ENCODE data around the gene SEMA4A.

The SEMA4A gene

GRCh38 chr1:156198831-156199349 is 45.5 kb downstream of the SEMA4A start:
- no peak for FAIRE-seq

DNA sequence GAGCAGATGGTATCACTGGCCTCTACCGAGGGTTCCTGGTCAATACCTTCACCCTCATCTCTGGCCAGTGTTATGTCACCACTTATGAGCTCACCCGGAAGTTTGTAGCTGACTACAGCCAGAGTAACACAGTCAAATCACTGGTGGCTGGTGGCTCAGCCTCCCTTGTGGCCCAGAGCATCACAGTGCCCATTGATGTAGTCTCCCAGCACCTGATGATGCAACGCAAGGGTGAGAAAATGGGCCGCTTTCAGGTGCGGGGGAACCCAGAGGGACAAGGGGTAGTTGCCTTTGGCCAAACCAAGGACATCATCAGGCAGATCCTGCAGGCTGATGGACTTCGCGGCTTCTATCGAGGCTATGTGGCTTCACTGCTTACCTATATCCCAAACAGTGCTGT is 46.7 kb downstream of the SEMA4A start:
- FAIRE-seq, result no peak

GRCh38 chr1:156203331-156203730 is 49.9 kb downstream of the SEMA4A start:
- FAIRE-seq, result no peak

DNA sequence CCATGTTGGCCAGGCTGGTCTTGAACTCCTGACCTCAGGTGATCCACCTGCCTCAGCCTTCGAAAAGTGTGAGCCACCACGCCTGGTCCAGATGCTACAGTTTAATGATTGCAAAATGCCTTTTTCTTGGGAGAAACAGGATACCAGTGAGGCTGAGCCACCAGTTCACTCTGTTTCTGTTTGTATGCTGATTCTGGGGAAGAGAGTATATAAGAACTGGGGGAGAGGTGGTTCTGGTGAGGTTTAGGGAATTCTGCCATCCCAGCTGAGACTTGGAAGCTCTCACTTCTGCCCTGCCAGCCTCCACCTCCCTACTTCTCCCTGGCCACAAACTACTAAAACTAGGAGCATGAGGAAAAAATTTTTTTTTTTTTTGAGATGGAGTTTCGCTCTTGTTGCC is 51.3 kb downstream of the SEMA4A start:
- no peak for FAIRE-seq

- no peak for FAIRE-seq
Observed at GRCh38 chr1:156211243-156211642, 57.9 kb downstream of the SEMA4A start.

DNA sequence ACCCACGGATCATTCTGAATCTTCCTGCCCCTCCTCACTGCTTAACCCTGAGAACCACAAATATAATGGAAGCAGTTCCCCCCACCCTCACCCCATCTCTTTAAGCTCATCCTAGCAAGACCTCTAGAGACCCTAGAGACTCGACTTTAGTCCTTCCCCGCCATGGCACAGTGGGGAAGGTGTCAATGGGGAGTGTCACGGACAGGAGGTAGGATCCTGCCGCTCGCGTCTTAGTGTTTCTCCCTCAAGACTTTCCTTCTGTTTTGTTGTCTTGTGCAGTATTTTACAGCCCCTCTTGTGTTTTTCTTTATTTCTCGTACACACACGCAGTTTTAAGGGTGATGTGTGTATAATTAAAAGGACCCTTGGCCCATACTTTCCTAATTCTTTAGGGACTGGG is 58.7 kb downstream of the SEMA4A start:
- FAIRE-seq, result no peak

DNA sequence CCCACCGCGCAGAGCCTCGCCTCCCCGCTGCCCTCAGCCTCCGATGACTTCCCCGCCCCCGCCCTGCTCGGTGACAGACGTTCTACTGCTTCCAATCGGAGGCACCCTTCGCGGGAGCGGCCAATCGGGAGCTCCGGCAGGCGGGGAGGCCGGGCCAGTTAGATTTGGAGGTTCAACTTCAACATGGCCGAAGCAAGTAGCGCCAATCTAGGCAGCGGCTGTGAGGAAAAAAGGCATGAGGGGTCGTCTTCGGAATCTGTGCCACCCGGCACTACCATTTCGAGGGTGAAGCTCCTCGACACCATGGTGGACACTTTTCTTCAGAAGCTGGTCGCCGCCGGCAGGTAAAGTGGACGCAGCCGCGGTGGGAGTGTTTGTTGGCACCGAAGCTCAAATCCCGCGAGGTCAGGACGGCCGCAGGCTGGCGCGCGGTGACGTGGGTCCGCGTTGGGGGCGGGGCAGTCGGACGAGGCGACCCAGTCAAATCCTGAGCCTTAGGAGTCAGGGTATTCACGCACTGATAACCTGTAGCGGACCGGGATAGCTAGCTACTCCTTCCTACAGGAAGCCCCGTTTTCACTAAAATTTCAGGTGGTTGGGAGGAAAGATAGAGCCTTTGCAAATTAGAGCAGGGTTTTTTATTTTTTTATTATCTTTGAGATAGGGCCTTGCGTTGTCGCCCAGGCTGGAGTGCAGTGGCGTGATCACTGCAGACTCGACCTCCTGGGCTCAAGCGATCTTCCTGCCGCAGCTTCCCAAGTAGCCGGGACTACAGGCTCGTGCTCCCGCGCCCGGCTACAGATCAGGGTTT is 59.7 kb downstream of the SEMA4A start, which contains the start of gene PMF1:
Gene PMF1, plus strand, starts transcription at position 175 of the 811 bp plus-strand sequence. Its CDS starts 9 bp downstream, at position 184.
- no peak for FAIRE-seq

GRCh38 chr1:156213644-156213966 is 60.2 kb downstream of the SEMA4A start:
- no peak for FAIRE-seq

DNA sequence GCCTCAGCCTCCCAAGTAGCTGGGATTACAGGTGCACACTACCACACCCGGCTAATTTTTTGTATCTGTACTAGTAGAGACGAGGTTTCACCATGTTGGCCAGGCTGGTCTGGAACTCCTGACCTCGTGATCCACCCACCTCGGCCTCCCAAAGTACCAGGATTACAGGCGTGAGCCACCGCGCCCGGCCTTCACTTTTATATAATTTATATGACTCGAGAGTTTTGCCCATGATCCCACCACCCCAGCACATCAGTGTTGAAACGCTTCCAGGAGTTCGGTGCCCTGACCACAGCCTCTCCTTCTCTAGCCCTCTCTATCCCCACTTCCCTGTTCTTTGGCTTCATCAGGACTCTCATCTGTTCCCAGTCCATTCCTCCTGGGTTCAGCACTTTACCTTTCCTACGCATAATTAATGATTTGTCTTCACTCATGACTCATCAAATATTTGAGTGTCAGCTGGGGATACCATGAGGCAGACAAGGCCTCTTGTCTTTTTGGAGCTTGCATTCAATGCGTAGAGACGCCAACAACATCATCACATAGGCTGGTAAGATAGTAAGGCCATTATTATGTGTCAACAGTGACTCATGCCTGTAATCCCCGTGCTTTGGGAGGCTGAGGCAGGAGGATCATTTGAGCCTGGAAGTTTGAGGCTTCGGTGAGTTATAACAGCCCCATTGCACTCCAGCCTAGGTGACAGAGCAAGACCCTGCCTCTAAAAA is 60.8 kb downstream of the SEMA4A start:
- no peak for FAIRE-seq

GRCh38 chr1:156216361-156217086 is 63.1 kb downstream of the SEMA4A start:
- FAIRE-seq, result peak; percentile 100

- no peak for FAIRE-seq
Observed at GRCh38 chr1:156217871-156218270, 64.5 kb downstream of the SEMA4A start.

GRCh38 chr1:156220226-156220625 is 66.8 kb downstream of the SEMA4A start:
- FAIRE-seq, result no peak

- FAIRE-seq, result no peak
Observed at GRCh38 chr1:156221986-156222692, 68.8 kb downstream of the SEMA4A start.

- FAIRE-seq, result no peak
Observed at GRCh38 chr1:156225677-156226014, 72.3 kb downstream of the SEMA4A start.

- no peak for FAIRE-seq
Observed at GRCh38 chr1:156226116-156226538, 72.7 kb downstream of the SEMA4A start.

GRCh38 chr1:156226782-156227181 is 73.4 kb downstream of the SEMA4A start:
- no peak for FAIRE-seq
